Osteoblast (primary cell): ENCODE data around the gene RUNX3. TPM values are rescaled to one million over a fixed set of nuclear protein-coding genes. Genes with fewer than 3 reads are reported as not detected.
A peak's percentile ranks its signal among the peaks of the same experiment; 100 is the strongest.
"Not testable (repeated sequence)": the region's sequence is repeated elsewhere in the genome, so short reads cannot be mapped to it uniquely, and the experiment has no call there.

Experiments used
- DNase-seq: peaks from one replicate; pipeline ENCODE4 v3.0.0; 2011; ENCODE audit warnings: low spot score, mixed read lengths; ENCODE audit not compliant: insufficient read length; ENCODE audit errors: missing footprints
- H2AFZ ChIP-seq: 2 replicates; pipeline ENCODE4 v1.6.0; 2011; ENCODE audit warnings: mild to moderate bottlenecking, low read length
- H3K27ac ChIP-seq: 2 replicates; pipeline ENCODE4 v1.5.1; 2011; ENCODE audit warnings: mild to moderate bottlenecking, low read depth, low read length, moderate library complexity
- H3K27me3 ChIP-seq: 2 replicates; pipeline ENCODE4 v1.6.0; 2012; ENCODE audit warnings: mild to moderate bottlenecking, control low read depth, inconsistent platforms, low read length, moderate library complexity; ENCODE audit not compliant: insufficient read depth
- H3K36me3 ChIP-seq: 2 replicates; pipeline ENCODE4 v1.5.1; 2011; ENCODE audit warnings: mild to moderate bottlenecking, low read length, control low read depth, moderate library complexity; ENCODE audit not compliant: insufficient read depth
- H3K4me1 ChIP-seq: 2 replicates; pipeline ENCODE4 v1.5.1; 2011; ENCODE audit warnings: mild to moderate bottlenecking, low read length, control low read depth, moderate library complexity; ENCODE audit not compliant: insufficient read depth
- H3K4me2 ChIP-seq: 2 replicates; pipeline ENCODE4 v1.6.0; 2011; ENCODE audit warnings: mild to moderate bottlenecking, low read length; ENCODE audit not compliant: insufficient read depth
- H3K4me3 ChIP-seq: fragments of 200-600 bp; sonication (generic); 3 replicates; pipeline ENCODE4 v1.5.1; 2012; ENCODE audit warnings: mild to moderate bottlenecking, low read length, inconsistent platforms; ENCODE audit not compliant: insufficient read depth
- H3K79me2 ChIP-seq: 2 replicates; pipeline ENCODE4 v1.6.0; 2012; ENCODE audit warnings: mild to moderate bottlenecking, low read length, control low read depth, inconsistent platforms; ENCODE audit not compliant: insufficient read depth
- H3K9me3 ChIP-seq: 2 replicates; pipeline ENCODE4 v1.5.1; 2011; ENCODE audit warnings: low read depth, low read length, control low read depth
- H4K20me1 ChIP-seq: 2 replicates; pipeline ENCODE4 v1.6.0; 2012; ENCODE audit warnings: mild to moderate bottlenecking, low read length, control low read depth; ENCODE audit not compliant: insufficient read depth
- total RNA-seq: library from RNA; depleted of rRNA; stranded (reverse); fragments of >200 nt; gene quantifications from 2 replicates; pipeline ENCODE4 v1.2.3, GENCODE V29; 2012
- TF ChIP-seq, protein P1 (sequence below): IDR thresholded peaks from 2 replicates; pipeline ENCODE4 v1.5.1; 2011; ENCODE audit warnings: mild to moderate bottlenecking, low read depth, low read length, moderate library complexity; ENCODE audit errors: extremely low read depth

Gene RUNX3
- total RNA-seq, 1 donor: 3.6 TPM

DNA sequence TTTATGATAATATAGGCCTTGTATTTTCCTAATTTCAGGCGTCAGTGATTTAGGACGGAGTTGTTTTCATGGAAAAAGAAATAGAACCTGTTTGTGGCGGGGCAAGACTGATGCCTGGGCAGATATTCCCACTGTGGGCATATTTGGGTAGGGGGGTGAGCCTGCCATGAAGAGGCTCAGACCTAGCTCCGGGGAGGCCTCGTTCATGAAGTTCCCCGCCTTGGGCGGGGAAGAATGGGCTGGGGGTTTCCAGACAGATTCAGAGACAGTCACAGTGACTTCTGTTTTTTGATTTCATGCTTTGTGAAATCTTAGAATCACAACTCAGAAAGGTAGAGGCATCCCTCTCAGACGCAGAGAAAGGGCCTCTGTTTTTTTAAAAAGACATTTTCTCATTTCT is 36.1 kb downstream of the RUNX3 start:
- DNase-seq: no peak
- no peak overlapping the region for H3K4me3 ChIP-seq
- H4K20me1 ChIP-seq: no peaks in the 10 kb centered on the region
- H3K27ac ChIP-seq: no peak overlapping the region
- H3K36me3 ChIP-seq: no peaks in the 10 kb centered on the region
- no peaks in the 10 kb centered on the region for H3K9me3 ChIP-seq
- no peaks in the 10 kb centered on the region for H3K27me3 ChIP-seq
- TF ChIP-seq, protein P1, sequence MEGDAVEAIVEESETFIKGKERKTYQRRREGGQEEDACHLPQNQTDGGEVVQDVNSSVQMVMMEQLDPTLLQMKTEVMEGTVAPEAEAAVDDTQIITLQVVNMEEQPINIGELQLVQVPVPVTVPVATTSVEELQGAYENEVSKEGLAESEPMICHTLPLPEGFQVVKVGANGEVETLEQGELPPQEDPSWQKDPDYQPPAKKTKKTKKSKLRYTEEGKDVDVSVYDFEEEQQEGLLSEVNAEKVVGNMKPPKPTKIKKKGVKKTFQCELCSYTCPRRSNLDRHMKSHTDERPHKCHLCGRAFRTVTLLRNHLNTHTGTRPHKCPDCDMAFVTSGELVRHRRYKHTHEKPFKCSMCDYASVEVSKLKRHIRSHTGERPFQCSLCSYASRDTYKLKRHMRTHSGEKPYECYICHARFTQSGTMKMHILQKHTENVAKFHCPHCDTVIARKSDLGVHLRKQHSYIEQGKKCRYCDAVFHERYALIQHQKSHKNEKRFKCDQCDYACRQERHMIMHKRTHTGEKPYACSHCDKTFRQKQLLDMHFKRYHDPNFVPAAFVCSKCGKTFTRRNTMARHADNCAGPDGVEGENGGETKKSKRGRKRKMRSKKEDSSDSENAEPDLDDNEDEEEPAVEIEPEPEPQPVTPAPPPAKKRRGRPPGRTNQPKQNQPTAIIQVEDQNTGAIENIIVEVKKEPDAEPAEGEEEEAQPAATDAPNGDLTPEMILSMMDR: no peak
- peaks cover 4% of the 10 kb centered on the region for H3K4me1 ChIP-seq
- no peaks in the 10 kb centered on the region for H3K79me2 ChIP-seq
- H2AFZ ChIP-seq: no peak overlapping the region
- H3K4me2 ChIP-seq: no peak overlapping the region

DNA sequence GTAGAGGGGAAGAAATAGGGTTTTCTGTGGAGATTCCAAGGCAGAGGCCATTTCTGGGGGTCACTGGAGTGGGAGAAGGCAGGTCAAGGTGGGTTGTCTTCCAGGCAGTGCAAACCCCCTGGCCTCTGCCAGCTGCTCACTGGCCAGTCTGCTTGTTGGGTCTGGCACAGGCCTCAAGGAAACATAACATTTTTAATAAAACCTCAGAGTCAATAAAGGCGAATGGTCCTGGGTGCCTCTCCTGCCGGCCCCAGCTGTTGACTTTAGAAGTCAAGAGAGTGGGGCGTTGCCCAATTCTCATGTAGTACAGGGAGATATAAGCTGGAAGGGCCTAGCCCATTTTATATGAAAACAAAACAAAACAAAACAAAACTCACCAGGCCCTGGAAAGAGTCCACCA is 36.6 kb downstream of the RUNX3 start:
- H3K4me1 ChIP-seq: peaks cover 4% of the 10 kb centered on the region
- no peak overlapping the region for H3K4me2 ChIP-seq
- no peak overlapping the region for H3K4me3 ChIP-seq
- H3K9me3 ChIP-seq: no peaks in the 10 kb centered on the region
- no peak overlapping the region for H3K27ac ChIP-seq
- peak; percentile 48 for DNase-seq
- no peaks in the 10 kb centered on the region for H3K79me2 ChIP-seq
- TF ChIP-seq, protein P1: no peak
- no peaks in the 10 kb centered on the region for H3K27me3 ChIP-seq
- H2AFZ ChIP-seq: no peak overlapping the region
- H4K20me1 ChIP-seq: no peaks in the 10 kb centered on the region
- H3K36me3 ChIP-seq: no peaks in the 10 kb centered on the region

DNA sequence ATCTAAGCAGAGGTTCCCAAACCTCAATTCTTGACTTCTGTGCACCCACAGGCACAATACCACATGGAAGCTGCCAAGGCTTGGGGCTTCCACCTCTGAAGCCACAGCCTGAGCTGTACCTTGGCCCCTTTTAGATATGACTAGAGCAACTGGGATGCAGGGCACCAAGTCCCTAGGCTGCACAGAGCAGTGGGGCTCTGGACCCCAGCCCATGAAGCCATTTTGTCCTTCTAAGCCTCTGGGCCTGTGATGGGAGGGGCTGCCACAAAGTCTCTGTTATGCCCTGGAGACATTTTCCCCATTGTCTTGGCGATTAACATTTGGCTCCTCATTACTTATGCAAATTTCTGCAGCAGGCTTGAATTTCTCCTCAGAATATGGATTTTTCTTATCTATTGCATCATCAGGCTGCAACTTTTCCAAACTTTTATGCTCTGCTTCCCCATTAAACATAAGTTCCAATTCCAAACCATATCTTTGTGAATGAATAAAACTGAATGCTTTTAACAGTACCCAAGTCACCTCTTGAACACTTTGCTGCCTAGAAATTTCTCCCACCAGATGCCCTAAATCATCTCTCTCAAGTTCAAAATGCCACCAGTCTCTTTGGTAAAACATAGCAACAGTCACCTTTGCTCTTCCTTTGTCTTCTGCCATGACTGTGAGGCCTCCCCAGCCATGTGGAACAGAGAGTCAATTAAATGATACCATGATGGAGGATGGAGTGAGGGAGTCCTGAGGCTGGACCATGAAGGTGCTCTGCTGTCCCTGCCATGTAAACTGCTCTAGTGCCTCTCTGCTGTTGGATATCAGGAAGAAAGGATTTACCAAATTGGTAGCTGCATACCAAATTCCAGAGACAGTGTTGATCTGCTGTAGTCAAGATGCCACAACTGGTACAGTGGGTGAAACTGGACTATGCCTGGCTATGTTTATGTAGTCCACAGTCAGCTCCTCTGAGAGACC is 37.6 kb downstream of the RUNX3 start:
- no peaks in the 10 kb centered on the region for H3K9me3 ChIP-seq

DNA sequence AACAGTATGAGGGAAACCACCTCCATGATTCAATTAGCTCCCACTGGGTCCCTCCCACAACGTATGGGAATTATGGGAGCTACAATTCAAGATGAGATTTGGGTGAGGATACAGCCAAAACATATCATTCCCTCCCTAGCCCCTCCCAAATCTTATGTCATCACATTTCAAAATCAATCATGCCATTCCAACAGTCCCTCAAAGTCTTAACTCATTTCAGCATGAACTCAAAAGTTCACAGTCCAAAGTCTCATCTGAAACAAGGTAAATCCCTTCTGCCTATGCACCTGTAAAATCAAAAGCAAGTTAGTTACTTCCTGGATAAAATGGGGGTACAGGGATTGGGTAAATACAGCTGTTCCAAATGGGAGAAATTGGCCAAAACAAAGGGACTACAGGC is 38.7 kb downstream of the RUNX3 start:
- not testable (repeated sequence) for H3K27me3 ChIP-seq, H2AFZ ChIP-seq, H3K27ac ChIP-seq, DNase-seq, H3K4me3 ChIP-seq, H3K4me1 ChIP-seq, H3K79me2 ChIP-seq, H3K9me3 ChIP-seq, H3K36me3 ChIP-seq, H4K20me1 ChIP-seq, H3K4me2 ChIP-seq

More for the DNA sequence above, 37.6 kb downstream of the RUNX3 start:
- H3K79me2 ChIP-seq: no peaks in the 10 kb centered on the region
- no peak overlapping the region for H3K4me2 ChIP-seq
- no peaks in the 10 kb centered on the region for H3K36me3 ChIP-seq
- H3K4me3 ChIP-seq: no peak overlapping the region
- no peak overlapping the region for H2AFZ ChIP-seq
- no peaks in the 10 kb centered on the region for H4K20me1 ChIP-seq
- peaks cover 4% of the 10 kb centered on the region for H3K4me1 ChIP-seq
- TF ChIP-seq, protein P1: no peak
- DNase-seq: peak; percentile 19
- no peak overlapping the region for H3K27ac ChIP-seq
- H3K27me3 ChIP-seq: no peaks in the 10 kb centered on the region
